Right atrium auricular region (tissue), 2 donors: ENCODE results near the gene PRDM16. TPM values are rescaled to one million over a fixed set of nuclear protein-coding genes. Genes with fewer than 3 reads are reported as not detected.

ENCODE experiments used
- DNase-seq: peaks from one replicate; pipeline ENCODE4 v3.0.0-alpha.2; 2019; ENCODE audit warnings: low spot score
- H3K27ac ChIP-seq, 2 donors: fragments of 200-600 bp; sonication (generic); 1 replicate in 1 of 2; 2 replicates in 1 of 2; pipeline ENCODE4 v1.5.1; 2016 to 2019
- H3K27me3 ChIP-seq, 2 donors: fragments of 200-600 bp; sonication (generic); one replicate each; pipeline versions ENCODE4 v1.5.1 to v1.6.0; 2017 to 2019
- H3K36me3 ChIP-seq: fragments of 200-600 bp; sonication (generic); one replicate; pipeline ENCODE4 v1.5.1; 2016
- H3K4me1 ChIP-seq, 2 donors: fragments of 200-600 bp; sonication (generic); one replicate each; pipeline versions ENCODE4 v1.5.1 to v1.6.0; 2017 to 2019
- H3K4me3 ChIP-seq, 2 donors: fragments of 200-600 bp; sonication (generic); 1 replicate in 1 of 2; 2 replicates in 1 of 2; pipeline ENCODE4 v1.5.1; 2017 to 2019; ENCODE audit warnings: mild to moderate bottlenecking in 1 of 2, moderate library complexity in 1 of 2
- H3K9me3 ChIP-seq, 2 donors: fragments of 200-600 bp; sonication (generic); one replicate each; pipeline ENCODE4 v1.5.1; 2019
- total RNA-seq, 2 donors: library from RNA; depleted of rRNA; stranded (reverse); fragments of >200 nt; gene quantifications; one replicate each; pipeline ENCODE4 v1.1.0, GENCODE V29; 2016
- TF ChIP-seq, protein P1 (sequence below), 2 donors: fragments of 200-600 bp; sonication (generic); IDR thresholded peaks; one replicate each; pipeline ENCODE4 v1.5.1; 2019; ENCODE audit warnings: antibody characterized with exemption in 2 of 2

Gene PRDM16
- total RNA-seq, 2 donors from 2014 or later: 0.22 to 3.3 TPM

GRCh38 chr1:3363023-3363422, 294.0 kb downstream of the PRDM16 start:
- Histone ChIP-seq H3K27ac (no peak overlapping the region), H3K27me3 (no peaks in the 10 kb centered on the region), H3K9me3 (no peaks in the 10 kb centered on the region), H3K36me3 (no peaks in the 10 kb centered on the region), H3K4me3 (no peak overlapping the region), H3K4me1 (peaks cover 0 to 24% of the 10 kb centered on the region in 2 donors)
- no peak for DNase-seq
- TF ChIP-seq, protein P1, sequence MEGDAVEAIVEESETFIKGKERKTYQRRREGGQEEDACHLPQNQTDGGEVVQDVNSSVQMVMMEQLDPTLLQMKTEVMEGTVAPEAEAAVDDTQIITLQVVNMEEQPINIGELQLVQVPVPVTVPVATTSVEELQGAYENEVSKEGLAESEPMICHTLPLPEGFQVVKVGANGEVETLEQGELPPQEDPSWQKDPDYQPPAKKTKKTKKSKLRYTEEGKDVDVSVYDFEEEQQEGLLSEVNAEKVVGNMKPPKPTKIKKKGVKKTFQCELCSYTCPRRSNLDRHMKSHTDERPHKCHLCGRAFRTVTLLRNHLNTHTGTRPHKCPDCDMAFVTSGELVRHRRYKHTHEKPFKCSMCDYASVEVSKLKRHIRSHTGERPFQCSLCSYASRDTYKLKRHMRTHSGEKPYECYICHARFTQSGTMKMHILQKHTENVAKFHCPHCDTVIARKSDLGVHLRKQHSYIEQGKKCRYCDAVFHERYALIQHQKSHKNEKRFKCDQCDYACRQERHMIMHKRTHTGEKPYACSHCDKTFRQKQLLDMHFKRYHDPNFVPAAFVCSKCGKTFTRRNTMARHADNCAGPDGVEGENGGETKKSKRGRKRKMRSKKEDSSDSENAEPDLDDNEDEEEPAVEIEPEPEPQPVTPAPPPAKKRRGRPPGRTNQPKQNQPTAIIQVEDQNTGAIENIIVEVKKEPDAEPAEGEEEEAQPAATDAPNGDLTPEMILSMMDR (IDR thresholded peaks at IDR 0.05): no peak

DNA sequence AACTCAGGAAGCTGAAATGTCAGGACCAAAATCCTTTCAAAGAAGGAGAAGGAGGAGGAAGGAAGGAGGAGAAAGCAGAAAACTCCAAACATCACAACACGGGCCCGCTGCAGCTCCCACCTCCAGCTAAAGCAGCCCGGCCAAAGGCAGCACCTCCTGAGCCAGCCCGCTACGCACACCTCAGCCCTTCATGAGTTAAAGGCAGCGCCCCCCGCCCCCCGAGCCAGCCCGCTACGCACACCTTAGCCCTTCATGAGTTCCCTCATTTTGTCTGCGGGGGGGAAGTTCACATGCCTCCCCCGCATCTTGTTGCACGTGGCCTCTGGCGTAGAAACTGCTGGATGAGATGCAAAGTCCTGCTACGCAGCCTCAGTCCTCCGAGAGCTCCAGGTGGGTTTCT, 294.8 kb downstream of the PRDM16 start:
- TF ChIP-seq, protein P1 (IDR thresholded peaks at IDR 0.05): no peak
- peaks cover 0 to 25% of the 10 kb centered on the region in 2 donors for H3K4me1 ChIP-seq
- H3K36me3 ChIP-seq: no peaks in the 10 kb centered on the region
- no peaks in the 10 kb centered on the region for H3K9me3 ChIP-seq
- H3K27me3 ChIP-seq: no peaks in the 10 kb centered on the region
- H3K4me3 ChIP-seq: no peak overlapping the region
- no peak for DNase-seq
- H3K27ac ChIP-seq: no peak overlapping the region

GRCh38 chr1:3364551-3364950, 295.5 kb downstream of the PRDM16 start:
- no peaks in the 10 kb centered on the region for H3K27me3 ChIP-seq

DNA sequence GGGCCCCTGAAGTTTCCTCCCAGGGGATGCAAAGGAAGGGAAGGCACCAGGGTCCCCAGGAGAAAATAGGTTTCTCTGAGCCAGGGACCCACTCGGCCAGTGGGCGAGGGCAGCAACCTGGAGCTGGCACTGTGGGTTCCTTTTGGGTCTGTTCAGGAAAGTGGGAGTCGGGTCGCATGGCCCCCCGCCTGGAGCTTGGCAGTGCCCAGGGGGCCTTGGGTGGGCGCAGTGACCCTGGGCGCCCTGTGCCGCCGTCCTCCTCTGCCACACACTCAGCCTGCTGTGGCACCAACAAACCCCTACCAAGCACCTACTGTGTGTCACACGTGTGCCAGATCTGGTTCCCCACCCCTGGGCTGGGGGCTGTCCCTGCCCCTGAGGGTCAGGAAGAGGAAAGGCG, 296.0 kb downstream of the PRDM16 start:
- H3K4me1 ChIP-seq: peaks cover 0 to 33% of the 10 kb centered on the region in 2 donors
- no peaks in the 10 kb centered on the region for H3K9me3 ChIP-seq
- H3K4me3 ChIP-seq: no peak overlapping the region
- DNase-seq: no peak
- H3K27ac ChIP-seq: no peak overlapping the region
- no peaks in the 10 kb centered on the region for H3K36me3 ChIP-seq
- TF ChIP-seq, protein P1 (IDR thresholded peaks at IDR 0.05): no peak
- no peaks in the 10 kb centered on the region for H3K27me3 ChIP-seq

More at GRCh38 chr1:3364551-3364950, 295.5 kb downstream of the PRDM16 start:
- Histone ChIP-seq H3K4me3 (no peak overlapping the region), H3K4me1 (peaks cover 0 to 33% of the 10 kb centered on the region in 2 donors), H3K27ac (no peak overlapping the region), H3K9me3 (no peaks in the 10 kb centered on the region), H3K36me3 (no peaks in the 10 kb centered on the region)
- no peak for DNase-seq
- TF ChIP-seq, protein P1 (IDR thresholded peaks at IDR 0.05): no peak

- Histone ChIP-seq H3K36me3 (no peaks in the 10 kb centered on the region), H3K4me3 (no peak overlapping the region), H3K4me1 (peaks cover 0 to 33% of the 10 kb centered on the region in 2 donors), H3K27me3 (no peaks in the 10 kb centered on the region), H3K27ac (peak overlapping the region; percentile 70 to 86), H3K9me3 (no peaks in the 10 kb centered on the region)
- TF ChIP-seq, protein P1 (IDR thresholded peaks at IDR 0.05): no peak
- no peak for DNase-seq
These were observed 296.6 kb downstream of the PRDM16 start for GRCh38 chr1:3365523-3366125.
